SH-SY5Y (cell line): ENCODE measurements around the gene CORIN.

Experiments used
- GATA2 ChIP-seq: IDR thresholded peaks from 2 replicates; pipeline ENCODE4 v1.6.1; 2011; ENCODE audit warnings: mild to moderate bottlenecking, low read depth, low read length
- GATA3 ChIP-seq: IDR thresholded peaks from 2 replicates; pipeline ENCODE4 v1.6.1; 2011; ENCODE audit warnings: low read depth, mild to moderate bottlenecking, low read length, moderate library complexity

CORIN gene

GRCh38 chr4:47668810-47669408 is 169.0 kb downstream of the CORIN start:
- no peak for TF ChIP-seq GATA3
- TF ChIP-seq GATA2: no peak

GRCh38 chr4:47668256-47668655 is 169.6 kb downstream of the CORIN start:
- no peak for TF ChIP-seq GATA3

- TF ChIP-seq GATA2: no peak
- no peak for TF ChIP-seq GATA3
Observed at GRCh38 chr4:47667552-47667951, 170.3 kb downstream of the CORIN start.

- TF ChIP-seq GATA3 (no peak), GATA2 (no peak)
Observed at GRCh38 chr4:47664051-47664826, 173.6 kb downstream of the CORIN start.

- TF ChIP-seq GATA3 (no peak), GATA2 (no peak)
Observed at GRCh38 chr4:47662975-47663374, 174.9 kb downstream of the CORIN start.

- TF ChIP-seq GATA3 (no peak), GATA2 (no peak)
Observed at GRCh38 chr4:47661741-47662140, 176.1 kb downstream of the CORIN start.

- TF ChIP-seq GATA3: no peak
- TF ChIP-seq GATA2: no peak
Observed at GRCh38 chr4:47659342-47659741, 178.5 kb downstream of the CORIN start.

GRCh38 chr4:47654972-47655693 is 182.7 kb downstream of the CORIN start:
- TF ChIP-seq GATA2 (no peak), GATA3 (no peak)

GRCh38 chr4:47652092-47652491 is 185.8 kb downstream of the CORIN start:
- no peak for TF ChIP-seq GATA3
- no peak for TF ChIP-seq GATA2

- TF ChIP-seq GATA2 (no peak), GATA3 (no peak)
Observed at GRCh38 chr4:47651231-47651630, 186.6 kb downstream of the CORIN start.

- TF ChIP-seq GATA3: no peak
- no peak for TF ChIP-seq GATA2
Observed at GRCh38 chr4:47650584-47651130, 187.2 kb downstream of the CORIN start.

- no peak for TF ChIP-seq GATA2
- TF ChIP-seq GATA3: no peak
Observed at GRCh38 chr4:47647544-47647943, 190.3 kb downstream of the CORIN start.

- TF ChIP-seq GATA2 (no peak), GATA3 (no peak)
Observed at GRCh38 chr4:47647029-47647428, 190.8 kb downstream of the CORIN start.

GRCh38 chr4:47646372-47646771 is 191.5 kb downstream of the CORIN start:
- TF ChIP-seq GATA3: no peak
- TF ChIP-seq GATA2: no peak

GRCh38 chr4:47643845-47644244 is 194.0 kb downstream of the CORIN start:
- TF ChIP-seq GATA2 (no peak), GATA3 (no peak)
